Epithelial cell of esophagus (primary cell): ENCODE data around the gene SLC20A1.

ENCODE experiments used
- DNase-seq: peaks from one replicate; pipeline ENCODE4 v3.0.0; 2010; ENCODE audit warnings: low read depth
- H3K4me3 ChIP-seq: 2 replicates; pipeline ENCODE4 v1.5.1; 2011; ENCODE audit warnings: mild to moderate bottlenecking, low read length, control low read depth
- TF ChIP-seq, protein P1 (sequence below): IDR thresholded peaks from 2 replicates; pipeline ENCODE4 v1.5.1; 2011; ENCODE audit warnings: low read depth, mild to moderate bottlenecking, low read length, control low read depth, inconsistent platforms; ENCODE audit not compliant: insufficient read depth; ENCODE audit errors: missing control alignments

Gene SLC20A1, protein sequence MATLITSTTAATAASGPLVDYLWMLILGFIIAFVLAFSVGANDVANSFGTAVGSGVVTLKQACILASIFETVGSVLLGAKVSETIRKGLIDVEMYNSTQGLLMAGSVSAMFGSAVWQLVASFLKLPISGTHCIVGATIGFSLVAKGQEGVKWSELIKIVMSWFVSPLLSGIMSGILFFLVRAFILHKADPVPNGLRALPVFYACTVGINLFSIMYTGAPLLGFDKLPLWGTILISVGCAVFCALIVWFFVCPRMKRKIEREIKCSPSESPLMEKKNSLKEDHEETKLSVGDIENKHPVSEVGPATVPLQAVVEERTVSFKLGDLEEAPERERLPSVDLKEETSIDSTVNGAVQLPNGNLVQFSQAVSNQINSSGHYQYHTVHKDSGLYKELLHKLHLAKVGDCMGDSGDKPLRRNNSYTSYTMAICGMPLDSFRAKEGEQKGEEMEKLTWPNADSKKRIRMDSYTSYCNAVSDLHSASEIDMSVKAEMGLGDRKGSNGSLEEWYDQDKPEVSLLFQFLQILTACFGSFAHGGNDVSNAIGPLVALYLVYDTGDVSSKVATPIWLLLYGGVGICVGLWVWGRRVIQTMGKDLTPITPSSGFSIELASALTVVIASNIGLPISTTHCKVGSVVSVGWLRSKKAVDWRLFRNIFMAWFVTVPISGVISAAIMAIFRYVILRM

DNA sequence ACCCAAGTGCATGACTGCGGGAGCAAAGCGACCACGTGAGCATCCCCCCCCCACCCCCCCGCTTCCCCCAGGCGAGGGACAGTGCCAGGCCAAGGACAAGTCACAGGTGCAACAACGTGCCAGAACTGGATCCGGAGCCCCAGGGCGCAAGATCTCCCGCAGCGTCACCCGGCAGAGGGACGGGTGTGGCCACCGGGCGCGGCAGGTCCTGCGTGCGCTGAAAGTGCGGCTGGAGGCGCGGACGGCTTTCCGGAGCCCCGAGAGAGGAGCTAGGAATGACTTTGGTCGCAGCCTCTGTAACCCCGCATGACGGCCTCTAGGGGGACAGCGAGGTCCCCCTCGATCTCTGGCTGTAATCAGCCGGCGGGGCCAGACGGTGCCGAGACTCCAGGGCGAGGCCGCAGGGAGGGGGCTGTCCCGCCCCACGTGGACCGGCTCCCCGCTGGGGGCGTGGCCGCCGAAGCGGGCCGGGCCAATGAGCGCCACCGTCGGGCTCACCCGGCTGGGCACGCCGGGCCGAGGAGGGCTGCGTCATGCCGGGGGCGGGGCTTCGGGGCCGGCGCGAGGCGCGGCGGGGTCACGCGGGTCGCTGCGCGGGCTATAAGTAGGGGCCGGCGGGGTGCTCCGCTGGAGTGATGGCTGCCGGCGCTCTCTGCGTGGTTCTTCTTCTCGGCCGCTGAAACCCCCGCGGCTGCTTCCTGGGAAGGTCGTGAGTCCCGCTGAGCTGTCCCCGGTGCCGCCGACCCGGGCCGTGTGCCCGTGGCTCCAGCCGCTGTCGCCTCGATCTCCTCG is at the start of gene SLC20A1:
TSS of gene SLC20A1 (plus strand) at position 630 of the 792 bp plus-strand sequence. CDS start 890 bp downstream, outside the sequence.
- H3K4me3 ChIP-seq, result peak within 1 kb of the TSS; percentile 71
- TF ChIP-seq, protein P1, sequence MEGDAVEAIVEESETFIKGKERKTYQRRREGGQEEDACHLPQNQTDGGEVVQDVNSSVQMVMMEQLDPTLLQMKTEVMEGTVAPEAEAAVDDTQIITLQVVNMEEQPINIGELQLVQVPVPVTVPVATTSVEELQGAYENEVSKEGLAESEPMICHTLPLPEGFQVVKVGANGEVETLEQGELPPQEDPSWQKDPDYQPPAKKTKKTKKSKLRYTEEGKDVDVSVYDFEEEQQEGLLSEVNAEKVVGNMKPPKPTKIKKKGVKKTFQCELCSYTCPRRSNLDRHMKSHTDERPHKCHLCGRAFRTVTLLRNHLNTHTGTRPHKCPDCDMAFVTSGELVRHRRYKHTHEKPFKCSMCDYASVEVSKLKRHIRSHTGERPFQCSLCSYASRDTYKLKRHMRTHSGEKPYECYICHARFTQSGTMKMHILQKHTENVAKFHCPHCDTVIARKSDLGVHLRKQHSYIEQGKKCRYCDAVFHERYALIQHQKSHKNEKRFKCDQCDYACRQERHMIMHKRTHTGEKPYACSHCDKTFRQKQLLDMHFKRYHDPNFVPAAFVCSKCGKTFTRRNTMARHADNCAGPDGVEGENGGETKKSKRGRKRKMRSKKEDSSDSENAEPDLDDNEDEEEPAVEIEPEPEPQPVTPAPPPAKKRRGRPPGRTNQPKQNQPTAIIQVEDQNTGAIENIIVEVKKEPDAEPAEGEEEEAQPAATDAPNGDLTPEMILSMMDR, result peak; percentile 5
- peak; percentile 94 for DNase-seq

DNA sequence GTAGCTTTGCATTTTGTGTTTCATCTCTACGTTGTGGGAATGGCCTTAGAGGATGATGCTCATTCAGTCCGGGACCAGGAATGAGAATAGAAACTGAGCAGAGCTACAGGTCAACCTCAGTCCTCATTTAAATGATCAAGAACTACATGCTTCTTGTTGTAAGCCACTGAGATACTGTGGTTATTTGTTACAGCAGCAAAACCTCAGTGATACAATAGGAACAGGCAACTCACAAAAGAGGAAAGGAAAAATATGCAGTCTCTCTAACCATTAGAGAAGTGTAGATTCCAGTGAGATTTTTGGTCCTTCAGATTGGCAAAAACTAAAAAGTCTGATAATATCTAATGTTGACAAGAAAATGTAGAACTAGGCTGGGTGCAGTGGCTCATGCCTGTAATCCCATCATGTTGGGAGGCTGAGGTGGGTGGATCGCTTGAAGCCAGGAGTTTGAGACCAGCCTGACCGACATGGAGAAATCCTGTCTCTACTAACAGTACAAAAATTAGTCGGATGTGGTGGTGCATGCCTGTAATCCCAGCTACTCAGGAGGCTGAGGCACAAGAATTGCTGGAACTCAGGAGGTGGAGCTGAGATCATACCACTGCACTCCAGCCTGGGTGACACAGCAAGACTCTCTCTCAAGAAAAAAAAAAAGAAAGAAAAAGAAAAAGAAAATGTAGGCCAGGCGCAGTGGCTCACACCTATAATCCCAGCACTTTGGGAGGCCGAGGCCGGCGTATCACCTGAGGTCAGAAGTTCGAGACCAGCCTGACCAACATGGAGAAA is 48.0 kb upstream of the SLC20A1 start:
- TF ChIP-seq, protein P1, result no peak
- H3K4me3 ChIP-seq, result no peak overlapping the region
- DNase-seq, result no peak

DNA sequence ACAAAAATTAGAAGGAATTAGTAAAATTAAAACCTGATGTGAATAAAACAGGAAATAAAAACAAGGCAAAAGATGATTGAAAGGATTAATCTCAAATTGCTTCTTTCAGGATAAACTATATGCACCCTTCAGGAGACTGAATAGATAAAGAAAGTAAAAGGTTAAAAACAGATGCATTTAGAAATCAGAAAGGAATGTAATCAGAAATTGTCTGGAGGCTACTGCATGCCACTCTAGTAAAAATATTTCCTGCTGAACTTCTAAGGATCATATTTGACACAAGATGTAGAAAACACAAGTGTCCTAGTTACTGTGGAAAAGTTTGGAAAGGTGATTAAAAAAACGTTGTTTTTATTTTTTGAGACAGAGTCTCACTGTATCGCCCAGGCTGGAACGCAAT is 45.1 kb upstream of the SLC20A1 start:
- no peak overlapping the region for H3K4me3 ChIP-seq
- TF ChIP-seq, protein P1, result no peak
- no peak for DNase-seq

DNA sequence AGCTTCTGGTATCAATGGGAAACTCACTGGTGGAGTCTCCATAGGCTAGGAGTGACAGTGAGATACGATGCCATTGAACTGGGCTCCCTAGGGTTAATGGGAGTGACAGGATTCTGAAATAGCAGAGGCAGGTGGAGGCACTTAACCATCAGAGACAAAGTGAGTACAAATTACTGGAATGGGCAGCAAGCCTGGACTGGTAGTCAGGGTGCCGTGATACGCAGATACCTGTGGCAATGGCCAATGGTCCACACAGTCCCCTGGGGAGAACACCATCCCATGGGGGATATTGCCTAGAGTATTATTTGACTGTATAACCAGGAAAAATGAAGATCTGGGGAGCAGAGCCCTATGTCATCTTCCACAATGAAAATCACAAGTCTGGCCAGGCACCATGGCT is 44.0 kb upstream of the SLC20A1 start:
- TF ChIP-seq, protein P1, result no peak
- no peak overlapping the region for H3K4me3 ChIP-seq
- peak; percentile 39 for DNase-seq

DNA sequence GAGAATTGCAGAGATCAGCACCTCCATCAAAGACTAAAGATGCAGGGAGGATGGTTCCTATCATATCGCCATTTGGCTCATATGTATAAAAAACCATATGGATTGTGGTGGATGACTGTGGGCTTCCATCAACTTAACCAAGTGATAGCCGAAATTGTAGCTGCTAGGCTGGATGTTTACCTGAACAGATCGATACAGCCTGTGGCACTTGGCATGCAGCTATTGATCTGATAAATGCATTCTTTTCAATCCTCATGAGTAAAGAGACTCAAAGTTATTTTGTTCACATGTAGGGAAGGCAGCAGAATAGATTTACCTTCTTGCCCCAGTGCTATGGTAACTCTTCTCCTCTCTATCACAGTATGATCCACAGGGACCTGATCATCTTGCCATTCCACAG is 42.8 kb upstream of the SLC20A1 start:
- no peak overlapping the region for H3K4me3 ChIP-seq
- no peak for DNase-seq
- TF ChIP-seq, protein P1, result no peak

DNA sequence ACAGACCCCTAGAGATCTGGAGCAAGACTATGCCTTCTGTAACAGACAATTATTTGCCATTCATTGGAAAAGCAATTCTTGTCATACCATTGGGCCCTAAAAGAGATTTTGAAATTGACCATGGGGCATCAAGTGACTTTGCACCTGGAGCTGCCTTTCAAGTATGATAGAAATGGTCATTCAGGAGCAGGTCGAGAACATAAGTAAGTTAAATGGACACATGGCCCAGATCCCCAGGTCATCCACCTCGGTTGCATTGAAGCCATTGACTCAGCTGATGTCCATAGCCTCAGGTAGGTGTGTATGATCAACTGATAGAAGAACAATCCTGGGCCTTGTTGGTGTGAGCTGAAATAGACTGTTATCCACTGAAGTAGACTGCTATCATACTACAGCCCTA is 42.0 kb upstream of the SLC20A1 start:
- H3K4me3 ChIP-seq, result no peak overlapping the region
- no peak for DNase-seq
- TF ChIP-seq, protein P1, result no peak
